Mucosa of rectum (tissue), 2 donors: ENCODE measurements around the gene P2RX7.
A peak's percentile ranks its signal among the peaks of the same experiment; 100 is the strongest.

Experiments
- H3K27ac ChIP-seq, 2 donors: one replicate each; pipeline ENCODE4 v1.7.0; 2013; ENCODE audit warnings: inconsistent platforms in 2 of 2, low read depth in 2 of 2, low read length in 2 of 2
- H3K27me3 ChIP-seq, 2 donors: one replicate each; pipeline ENCODE4 v1.7.0; 2013; ENCODE audit warnings: low read length in 2 of 2; ENCODE audit not compliant: control insufficient read depth in 2 of 2, insufficient read depth in 2 of 2
- H3K36me3 ChIP-seq, 2 donors: one replicate each; pipeline ENCODE4 v1.7.0; 2013; ENCODE audit warnings: low read length in 2 of 2; ENCODE audit not compliant: control insufficient read depth in 2 of 2, insufficient read depth in 2 of 2
- H3K4me1 ChIP-seq, 2 donors: one replicate each; pipeline ENCODE4 v1.7.0; 2013; ENCODE audit warnings: low read length in 2 of 2, mild to moderate bottlenecking in 1 of 2; ENCODE audit not compliant: control insufficient read depth in 2 of 2, insufficient read depth in 2 of 2
- H3K4me3 ChIP-seq, 2 donors: one replicate each; pipeline ENCODE4 v1.7.0; 2013; ENCODE audit warnings: low read length in 2 of 2
- H3K9ac ChIP-seq, 2 donors: one replicate each; pipeline ENCODE4 v1.7.0; 2013; ENCODE audit warnings: low read length in 2 of 2, low read depth in 1 of 2, mild to moderate bottlenecking in 1 of 2
- H3K9me3 ChIP-seq, 2 donors: one replicate each; pipeline ENCODE4 v1.7.0; 2013; ENCODE audit warnings: low read length in 2 of 2; ENCODE audit not compliant: control insufficient read depth in 2 of 2
- donor health status: healthy.
- donor health status: Normal muscosa, but diverticular disease.

P2RX7 gene

DNA sequence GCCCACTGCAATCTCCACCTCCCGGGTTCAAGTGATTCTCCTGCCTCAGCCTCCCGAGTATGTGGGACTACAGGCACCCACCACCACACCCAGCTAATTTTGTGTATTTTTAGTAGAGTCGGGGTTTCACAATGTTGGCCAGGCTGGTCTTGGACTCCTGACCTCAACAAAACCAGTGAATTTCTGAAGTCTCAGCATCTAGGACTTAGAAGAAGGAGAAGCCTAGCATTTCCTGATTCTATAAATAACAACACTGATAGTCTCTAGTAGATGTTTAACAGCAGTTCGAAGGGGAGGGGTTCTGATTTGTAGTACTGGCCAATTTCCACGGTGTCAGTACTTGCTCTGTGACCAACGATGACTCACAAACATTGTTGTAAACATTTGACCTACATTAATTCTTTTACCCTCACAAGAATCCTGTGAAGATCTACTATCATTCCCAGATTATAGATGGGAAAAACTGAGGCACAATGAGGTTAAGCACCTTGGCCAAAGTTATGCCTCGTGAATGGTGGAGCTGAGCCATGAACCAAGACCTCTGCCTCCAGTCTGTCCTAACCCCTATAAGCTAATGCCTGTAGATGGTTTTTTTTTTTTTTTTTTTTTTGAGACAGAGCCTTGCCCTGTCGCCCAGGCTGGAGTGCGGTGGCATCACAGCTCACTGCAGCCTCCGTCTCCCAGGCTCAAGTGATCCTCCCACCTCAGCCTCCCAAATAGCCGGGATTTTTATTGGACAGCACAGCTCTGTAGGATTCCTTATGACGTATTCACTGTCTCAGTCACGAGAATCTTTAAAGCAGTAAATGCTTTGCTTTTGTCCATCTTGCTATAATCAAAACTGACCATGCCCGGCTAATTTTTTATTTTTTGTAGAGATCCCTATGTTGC lies 82.4 kb downstream of the P2RX7 start:
- Histone ChIP-seq H3K4me1 (peaks cover 29 to 61% of the 10 kb centered on the region in 2 donors), H3K27ac (peak overlapping the region; percentile 88 to 90), H3K9ac (peak overlapping the region in 1 of 2 donors; percentile 55), H3K27me3 (no peaks in the 10 kb centered on the region), H3K36me3 (peaks cover 0 to 11% of the 10 kb centered on the region in 2 donors), H3K9me3 (no peaks in the 10 kb centered on the region), H3K4me3 (no peak overlapping the region)

DNA sequence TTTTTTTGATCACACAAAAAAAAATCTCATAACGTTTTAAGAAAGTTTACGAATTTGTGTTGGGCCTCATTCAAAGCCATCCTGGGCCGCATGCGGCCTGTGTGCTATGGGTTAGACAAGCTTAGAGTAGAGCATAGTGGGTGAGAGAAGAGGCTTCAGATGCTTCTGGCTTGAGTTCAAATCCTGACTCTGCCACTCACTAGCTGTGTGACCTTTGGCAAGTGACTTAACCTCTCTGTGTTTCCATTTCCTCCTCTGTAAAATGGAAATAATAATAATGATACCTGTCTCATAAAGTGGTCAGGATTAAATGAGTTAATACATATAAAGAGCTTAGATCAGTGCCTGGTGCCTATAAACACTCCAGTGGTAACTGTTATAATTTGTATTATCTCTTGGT lies 83.4 kb downstream of the P2RX7 start:
- H3K4me3 ChIP-seq: no peak overlapping the region
- peak overlapping the region; percentile 88 to 90 for H3K27ac ChIP-seq
- no peaks in the 10 kb centered on the region for H3K9me3 ChIP-seq
- peaks cover 24 to 57% of the 10 kb centered on the region in 2 donors for H3K4me1 ChIP-seq
- no peaks in the 10 kb centered on the region for H3K27me3 ChIP-seq
- H3K9ac ChIP-seq: no peak overlapping the region
- H3K36me3 ChIP-seq: peaks cover 3 to 14% of the 10 kb centered on the region in 2 donors

DNA sequence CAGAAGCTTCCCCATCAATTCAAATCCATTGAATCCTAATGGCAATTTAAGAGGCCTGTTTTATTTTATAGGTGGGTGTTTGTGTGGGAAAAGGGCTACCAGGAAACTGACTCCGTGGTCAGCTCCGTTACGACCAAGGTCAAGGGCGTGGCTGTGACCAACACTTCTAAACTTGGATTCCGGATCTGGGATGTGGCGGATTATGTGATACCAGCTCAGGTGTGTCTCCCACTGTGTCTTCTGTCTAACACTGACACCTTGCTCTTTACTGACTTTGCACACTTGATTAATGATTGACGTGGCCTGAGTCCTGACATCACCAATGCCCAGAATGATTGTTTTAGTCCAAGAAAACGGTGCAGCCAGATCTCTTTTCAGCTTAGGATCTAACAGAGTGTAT lies 84.4 kb downstream of the P2RX7 start:
- H3K4me3 ChIP-seq: peak overlapping the region in 1 of 2 donors; percentile 5
- H3K4me1 ChIP-seq: peaks cover 24 to 57% of the 10 kb centered on the region in 2 donors
- H3K27ac ChIP-seq: peak overlapping the region; percentile 88 to 90
- peaks cover 3 to 19% of the 10 kb centered on the region in 2 donors for H3K36me3 ChIP-seq
- no peaks in the 10 kb centered on the region for H3K9me3 ChIP-seq
- peak overlapping the region; percentile 38 to 58 for H3K9ac ChIP-seq
- H3K27me3 ChIP-seq: no peaks in the 10 kb centered on the region

DNA sequence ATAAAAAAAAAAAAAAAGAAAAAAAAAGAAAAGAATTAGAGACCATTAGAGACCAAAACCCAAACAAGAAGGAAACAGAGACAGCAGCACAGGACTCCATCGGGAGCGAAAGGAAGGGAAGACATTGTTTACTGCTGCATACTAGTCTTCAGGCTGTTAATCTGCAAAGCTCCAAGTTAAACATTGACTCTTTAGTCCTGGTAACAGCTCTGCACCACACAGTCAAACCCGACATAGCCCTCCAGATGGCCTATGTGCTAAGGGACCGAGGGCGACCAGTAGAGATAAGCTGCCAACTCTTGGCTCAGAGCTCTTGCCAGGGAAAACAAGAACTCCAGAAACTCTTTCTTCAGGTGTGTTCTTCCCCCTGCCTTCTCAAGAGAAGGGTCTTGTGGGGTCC lies 85.1 kb downstream of the P2RX7 start:
- Histone ChIP-seq H3K27me3 (no peaks in the 10 kb centered on the region), H3K4me1 (peaks cover 25 to 60% of the 10 kb centered on the region in 2 donors), H3K9ac (peak overlapping the region; percentile 17 to 58), H3K27ac (peak overlapping the region; percentile 88 to 90), H3K36me3 (peaks cover 6 to 22% of the 10 kb centered on the region in 2 donors), H3K9me3 (no peaks in the 10 kb centered on the region), H3K4me3 (peak overlapping the region in 1 of 2 donors; percentile 38)

DNA sequence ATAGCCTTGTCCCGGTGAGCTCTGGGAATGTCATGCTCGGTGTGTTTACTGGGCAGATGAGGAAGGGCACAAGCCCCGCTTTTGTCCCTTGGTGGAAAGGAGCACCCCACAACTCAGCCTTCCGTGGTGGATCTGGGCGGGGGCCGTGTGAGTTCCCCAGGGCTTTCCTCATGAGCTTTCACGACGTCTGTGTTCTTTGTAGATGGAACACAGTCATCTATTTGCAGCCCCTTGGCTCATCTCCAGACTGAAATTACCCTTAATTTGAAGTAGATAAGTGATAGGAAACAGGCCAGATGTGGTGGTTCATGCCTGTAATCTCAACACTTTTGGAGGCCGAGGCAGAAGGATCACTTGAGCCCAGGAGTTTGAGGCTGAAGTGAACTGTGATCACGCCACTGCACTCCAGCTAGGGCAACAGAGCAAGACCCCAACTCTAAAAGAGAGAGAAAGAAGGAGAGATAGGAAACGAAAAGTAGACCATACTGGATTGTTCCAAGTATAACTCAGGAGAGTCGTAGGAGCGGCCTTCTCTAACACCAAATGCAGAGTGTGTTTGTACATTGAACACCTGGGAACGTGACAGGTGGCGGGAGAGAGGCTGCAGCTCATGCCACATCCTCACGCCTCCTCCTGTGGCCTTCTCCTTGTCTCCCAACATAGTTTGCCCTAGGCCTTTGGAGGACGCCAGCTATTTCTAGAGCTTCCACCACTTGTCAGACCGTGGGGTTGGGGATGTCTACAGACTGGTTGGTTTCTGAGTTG lies 86.1 kb downstream of the P2RX7 start:
- peak overlapping the region; percentile 88 to 90 for H3K27ac ChIP-seq

DNA sequence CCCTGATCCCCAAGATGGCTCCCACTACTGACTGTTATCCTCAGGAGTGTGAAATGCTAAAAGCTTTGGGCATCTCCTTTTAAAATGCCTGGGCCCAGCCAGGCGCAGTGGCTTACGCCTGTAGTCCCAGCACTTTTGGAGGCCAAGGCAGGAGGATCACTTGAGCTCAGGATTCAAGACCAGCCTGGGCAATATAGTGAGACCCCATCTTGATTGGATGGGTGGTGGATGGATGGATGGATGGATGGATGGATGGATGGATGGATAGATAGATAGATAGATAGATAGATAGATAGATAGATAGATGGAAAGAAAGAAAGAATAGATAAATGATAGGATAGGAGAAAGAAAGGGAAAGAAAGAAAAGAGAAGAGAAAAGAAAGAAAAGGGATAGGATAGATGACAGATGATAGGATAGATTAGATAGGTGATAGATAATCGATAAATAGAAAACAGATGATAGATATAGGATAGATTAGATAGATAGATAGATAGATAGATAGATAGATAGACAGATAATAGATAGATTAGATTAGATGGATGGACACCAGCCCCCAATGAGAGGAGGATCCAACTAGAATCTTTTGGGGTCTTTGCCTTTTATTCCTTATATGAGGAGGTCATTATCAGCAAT lies 86.8 kb downstream of the P2RX7 start:
- Histone ChIP-seq H3K27ac (peak overlapping the region in 1 of 2 donors; percentile 88), H3K27me3 (no peaks in the 10 kb centered on the region), H3K36me3 (peaks cover 13 to 31% of the 10 kb centered on the region in 2 donors), H3K4me3 (no peak overlapping the region), H3K9ac (no peak overlapping the region), H3K4me1 (peaks cover 36 to 64% of the 10 kb centered on the region in 2 donors), H3K9me3 (no peaks in the 10 kb centered on the region)

More for the DNA sequence above, 86.1 kb downstream of the P2RX7 start:
- no peaks in the 10 kb centered on the region for H3K27me3 ChIP-seq
- peak overlapping the region; percentile 44 to 58 for H3K9ac ChIP-seq
- H3K4me1 ChIP-seq: peaks cover 32 to 68% of the 10 kb centered on the region in 2 donors
- peaks cover 11 to 27% of the 10 kb centered on the region in 2 donors for H3K36me3 ChIP-seq
- no peak overlapping the region for H3K4me3 ChIP-seq
- no peaks in the 10 kb centered on the region for H3K9me3 ChIP-seq

DNA sequence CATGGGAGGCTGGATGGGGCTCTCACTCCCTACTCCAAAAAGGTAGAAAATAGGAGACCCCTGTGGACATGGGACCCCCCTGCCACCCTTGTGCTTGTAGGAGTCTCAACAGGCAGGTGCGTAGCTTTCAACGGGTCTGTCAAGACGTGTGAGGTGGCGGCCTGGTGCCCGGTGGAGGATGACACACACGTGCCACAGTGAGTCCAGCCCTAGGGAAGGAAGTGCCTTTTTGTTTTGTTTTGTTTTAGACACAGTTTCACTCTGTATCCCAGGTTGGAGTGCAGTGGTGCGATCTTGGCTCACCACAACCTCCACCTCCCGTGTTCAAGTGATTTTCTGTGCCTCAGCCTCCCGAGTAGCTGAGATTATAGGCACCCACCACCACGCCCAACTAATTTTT lies 90.2 kb downstream of the P2RX7 start:
- H3K9me3 ChIP-seq: no peaks in the 10 kb centered on the region
- peaks cover 17 to 35% of the 10 kb centered on the region in 2 donors for H3K36me3 ChIP-seq
- peak overlapping the region in 1 of 2 donors; percentile 0 for H3K9ac ChIP-seq
- H3K4me1 ChIP-seq: peaks cover 32 to 46% of the 10 kb centered on the region in 2 donors
- H3K4me3 ChIP-seq: no peak overlapping the region
- no peaks in the 10 kb centered on the region for H3K27me3 ChIP-seq
- H3K27ac ChIP-seq: peak overlapping the region; percentile 91 to 94

DNA sequence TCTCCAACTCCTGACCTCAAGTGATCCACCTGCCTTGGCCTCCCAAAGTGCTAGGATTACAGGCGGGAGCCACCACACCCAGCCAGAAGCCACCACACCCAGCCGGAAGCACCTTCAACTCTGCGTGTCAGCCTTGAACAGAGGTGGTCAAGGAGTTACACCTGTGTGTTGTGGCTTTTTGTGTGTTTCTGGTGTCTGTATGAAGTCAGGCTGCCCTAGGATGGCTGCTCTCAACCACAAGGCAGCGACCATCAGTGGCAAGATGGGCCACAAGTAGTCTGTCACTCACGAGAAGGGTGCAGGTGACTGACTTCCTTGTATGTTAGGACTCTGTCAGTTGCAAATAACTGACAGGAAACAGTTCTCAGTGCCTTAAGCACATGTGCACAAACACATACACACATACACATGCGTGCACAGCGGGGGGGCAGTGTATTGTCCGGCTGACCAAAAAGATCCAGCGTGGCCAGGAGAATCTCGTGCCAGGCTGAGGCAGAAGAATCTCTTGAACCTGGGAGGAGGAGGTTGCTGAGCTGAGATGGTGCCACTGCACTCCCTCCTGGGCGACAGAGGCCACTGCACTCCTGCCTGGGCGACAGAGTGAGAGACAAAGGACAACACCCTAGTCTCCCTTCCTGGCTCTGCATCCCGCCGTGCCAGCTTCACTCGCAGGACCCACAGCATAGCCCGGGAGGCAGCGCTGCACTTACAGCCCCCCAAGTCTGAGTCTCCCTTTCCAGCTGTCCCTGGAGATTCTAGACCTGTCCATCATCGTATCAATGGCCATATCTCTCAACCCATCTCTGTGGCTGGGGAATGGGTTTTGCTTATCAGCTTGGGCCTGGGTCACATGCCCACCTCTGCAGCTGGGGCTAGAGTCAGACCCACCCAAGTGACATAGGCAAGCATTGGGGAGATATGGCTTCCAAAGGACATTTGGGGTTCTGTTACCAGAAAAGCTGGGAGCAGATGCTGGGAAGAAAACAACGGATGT lies 90.9 kb downstream of the P2RX7 start:
- H3K9ac ChIP-seq: peak overlapping the region; percentile 5 to 66
- H3K27me3 ChIP-seq: no peaks in the 10 kb centered on the region
- peaks cover 19 to 39% of the 10 kb centered on the region in 2 donors for H3K36me3 ChIP-seq
- H3K9me3 ChIP-seq: no peaks in the 10 kb centered on the region
- no peak overlapping the region for H3K4me3 ChIP-seq
- H3K27ac ChIP-seq: peak overlapping the region; percentile 91 to 94
- H3K4me1 ChIP-seq: peaks cover 26 to 41% of the 10 kb centered on the region in 2 donors

DNA sequence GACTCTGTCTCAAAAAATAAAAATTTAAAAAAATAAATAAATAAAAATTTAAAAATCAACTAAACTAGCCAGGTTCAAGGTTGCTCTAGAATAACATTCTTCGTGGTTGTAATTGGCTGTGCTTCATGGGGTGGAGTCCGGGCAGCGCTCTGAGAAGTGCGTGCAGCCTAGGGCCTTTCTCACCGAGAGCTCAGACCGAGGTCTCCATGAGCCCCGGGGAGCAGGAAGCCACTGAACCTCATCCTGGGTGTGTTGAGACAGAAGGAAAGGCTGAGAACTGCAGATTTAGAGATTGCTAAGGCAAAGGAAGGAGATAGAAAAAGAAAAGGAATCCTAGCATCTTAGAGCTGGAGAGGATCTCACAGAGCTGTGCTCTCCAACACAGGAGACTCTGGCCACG lies 91.9 kb downstream of the P2RX7 start:
- Histone ChIP-seq H3K4me1 (peaks cover 25 to 33% of the 10 kb centered on the region in 2 donors), H3K27me3 (no peaks in the 10 kb centered on the region), H3K27ac (no peak overlapping the region), H3K9me3 (no peaks in the 10 kb centered on the region), H3K36me3 (peaks cover 26 to 42% of the 10 kb centered on the region in 2 donors), H3K4me3 (no peak overlapping the region), H3K9ac (peak overlapping the region in 1 of 2 donors; percentile 14)
